Measurements from ENCODE around the gene RAB22A.

Gene RAB22A

DNA sequence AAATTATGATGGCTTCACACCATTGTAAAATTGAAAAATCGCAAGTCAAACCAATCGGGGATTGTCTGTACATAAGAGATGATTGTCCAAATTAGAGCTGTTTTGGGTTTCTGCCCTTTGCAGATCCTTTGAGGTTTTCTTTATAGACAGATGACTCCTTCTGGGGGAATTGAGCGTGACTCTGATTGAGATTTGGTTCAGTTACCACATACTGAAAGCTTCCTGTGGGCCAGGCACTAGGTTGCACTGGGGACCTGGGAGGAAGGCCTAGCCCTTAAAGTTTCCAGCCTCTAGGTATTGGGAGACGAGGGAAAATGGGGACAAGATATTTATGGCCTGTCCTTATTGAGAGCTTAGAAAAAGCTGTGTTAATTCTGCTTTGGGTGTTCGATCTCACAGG is 88.7 kb downstream of the RAB22A start:
- Histone ChIP-seq H4K20me1 (ENCODE audit: insufficient read depth, low read length) (peaks cover 93% of the 10 kb centered on the region), H3K36me3 (ENCODE audit: insufficient read depth, low read length) (peaks cover 12% of the 10 kb centered on the region; the same call in 1 of the 2 replicates), H3K9ac (ENCODE audit: low read depth, low read length) (no peak overlapping the region), H3K4me2 (ENCODE audit: insufficient read depth, low read length) (no peak overlapping the region), H3K79me2 (ENCODE audit: insufficient read depth, low read length) (peaks cover 99% of the 10 kb centered on the region), H3K4me1 (ENCODE audit: insufficient read depth, low read length) (peaks cover 3% of the 10 kb centered on the region; the same call in 1 of the 2 replicates), H2AFZ (ENCODE audit: low read depth, low read length) (no peak overlapping the region), H3K4me3 (ENCODE audit: low read depth in 1 of 2, low read length in 2 of 2) (no peak overlapping the region), H3K27me3 (ENCODE audit: insufficient read depth, low read length, poor library complexity) (no peaks in the 10 kb centered on the region), H3K9me3 (ENCODE audit: insufficient read depth, low read length, severe bottlenecking) (no peaks in the 10 kb centered on the region), H3K27ac (ENCODE audit: low read length) (no peak overlapping the region)
- no peak for ATAC-seq (ENCODE audit: insufficient read depth, low read depth)
- no peak for DNase-seq
- TF ChIP-seq, protein P1, sequence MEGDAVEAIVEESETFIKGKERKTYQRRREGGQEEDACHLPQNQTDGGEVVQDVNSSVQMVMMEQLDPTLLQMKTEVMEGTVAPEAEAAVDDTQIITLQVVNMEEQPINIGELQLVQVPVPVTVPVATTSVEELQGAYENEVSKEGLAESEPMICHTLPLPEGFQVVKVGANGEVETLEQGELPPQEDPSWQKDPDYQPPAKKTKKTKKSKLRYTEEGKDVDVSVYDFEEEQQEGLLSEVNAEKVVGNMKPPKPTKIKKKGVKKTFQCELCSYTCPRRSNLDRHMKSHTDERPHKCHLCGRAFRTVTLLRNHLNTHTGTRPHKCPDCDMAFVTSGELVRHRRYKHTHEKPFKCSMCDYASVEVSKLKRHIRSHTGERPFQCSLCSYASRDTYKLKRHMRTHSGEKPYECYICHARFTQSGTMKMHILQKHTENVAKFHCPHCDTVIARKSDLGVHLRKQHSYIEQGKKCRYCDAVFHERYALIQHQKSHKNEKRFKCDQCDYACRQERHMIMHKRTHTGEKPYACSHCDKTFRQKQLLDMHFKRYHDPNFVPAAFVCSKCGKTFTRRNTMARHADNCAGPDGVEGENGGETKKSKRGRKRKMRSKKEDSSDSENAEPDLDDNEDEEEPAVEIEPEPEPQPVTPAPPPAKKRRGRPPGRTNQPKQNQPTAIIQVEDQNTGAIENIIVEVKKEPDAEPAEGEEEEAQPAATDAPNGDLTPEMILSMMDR (IDR thresholded peaks at IDR 0.05; ENCODE audit: borderline replicate concordance, extremely low read depth, low read length, poor library complexity, severe bottlenecking), result no peak
- TF ChIP-seq EZH2 (IDR thresholded peaks at IDR 0.05; ENCODE audit: borderline replicate concordance, low read depth, low read length, severe bottlenecking), result no peak

DNA sequence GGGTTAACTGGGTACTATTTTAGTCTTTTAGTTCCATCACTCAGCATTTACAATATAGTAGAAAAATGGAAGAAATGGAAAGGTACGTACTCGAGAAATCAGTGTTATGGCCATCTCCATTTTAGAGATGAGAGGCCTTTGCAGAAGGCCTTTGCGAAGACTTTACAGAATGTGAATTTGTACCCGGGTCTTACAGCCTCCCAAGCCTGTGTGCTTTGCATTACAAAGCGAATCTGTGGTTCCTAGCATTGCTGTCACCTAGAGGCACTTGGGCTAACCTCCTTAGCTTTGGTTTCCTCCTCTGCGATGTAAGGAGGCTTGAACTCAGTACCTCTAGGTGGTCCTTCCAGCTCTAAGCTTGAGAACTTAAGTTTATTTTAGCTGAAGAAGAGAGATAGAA is 90.4 kb downstream of the RAB22A start:
- Histone ChIP-seq H2AFZ (ENCODE audit: low read depth, low read length) (no peak overlapping the region), H4K20me1 (ENCODE audit: insufficient read depth, low read length) (peaks cover 93% of the 10 kb centered on the region), H3K4me1 (ENCODE audit: insufficient read depth, low read length) (no peaks in the 10 kb centered on the region), H3K9ac (ENCODE audit: low read depth, low read length) (no peak overlapping the region), H3K27ac (ENCODE audit: low read length) (no peak overlapping the region), H3K79me2 (ENCODE audit: insufficient read depth, low read length) (peaks cover 99% of the 10 kb centered on the region), H3K36me3 (ENCODE audit: insufficient read depth, low read length) (peaks cover 11% of the 10 kb centered on the region; the same call in 1 of the 2 replicates), H3K27me3 (ENCODE audit: insufficient read depth, low read length, poor library complexity) (no peaks in the 10 kb centered on the region), H3K9me3 (ENCODE audit: insufficient read depth, low read length, severe bottlenecking) (no peaks in the 10 kb centered on the region), H3K4me3 (ENCODE audit: low read depth in 1 of 2, low read length in 2 of 2) (no peak overlapping the region), H3K4me2 (ENCODE audit: insufficient read depth, low read length) (no peak overlapping the region)
- no peak for ATAC-seq (ENCODE audit: insufficient read depth, low read depth)
- no peak for TF ChIP-seq EZH2 (IDR thresholded peaks at IDR 0.05; ENCODE audit: borderline replicate concordance, low read depth, low read length, severe bottlenecking)
- TF ChIP-seq, protein P1 (IDR thresholded peaks at IDR 0.05; ENCODE audit: borderline replicate concordance, extremely low read depth, low read length, poor library complexity, severe bottlenecking), result no peak
- DNase-seq, result no peak

DNA sequence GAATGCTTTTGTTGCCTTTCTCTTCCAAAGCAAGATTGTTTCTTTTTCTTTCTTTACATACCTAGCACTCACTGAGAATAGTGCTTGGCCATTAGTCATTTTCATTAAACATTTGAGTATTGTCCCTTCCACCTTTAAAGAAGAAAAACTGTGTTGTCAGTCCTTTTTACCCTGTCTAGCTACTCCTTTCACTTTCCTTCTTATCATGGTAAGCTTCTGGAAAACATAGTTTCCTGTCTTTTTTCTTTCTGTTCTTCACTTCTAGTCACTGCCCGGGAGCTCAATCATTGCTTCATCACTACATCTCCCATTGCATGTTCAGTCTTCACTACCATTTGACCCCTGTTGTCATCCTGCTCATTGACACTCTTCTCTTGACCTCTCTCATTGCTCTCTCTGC is 91.6 kb downstream of the RAB22A start:
- no peak overlapping the region for H3K27ac ChIP-seq (ENCODE audit: low read length)
- H3K4me2 ChIP-seq (ENCODE audit: insufficient read depth, low read length), result no peak overlapping the region
- peaks cover 93% of the 10 kb centered on the region for H4K20me1 ChIP-seq (ENCODE audit: insufficient read depth, low read length)

More for the DNA sequence above, 91.6 kb downstream of the RAB22A start:
- TF ChIP-seq EZH2 (IDR thresholded peaks at IDR 0.05; ENCODE audit: borderline replicate concordance, low read depth, low read length, severe bottlenecking), result no peak
- TF ChIP-seq, protein P1 (IDR thresholded peaks at IDR 0.05; ENCODE audit: borderline replicate concordance, extremely low read depth, low read length, poor library complexity, severe bottlenecking), result no peak
- no peaks in the 10 kb centered on the region for H3K9me3 ChIP-seq (ENCODE audit: insufficient read depth, low read length, severe bottlenecking)
- H3K4me1 ChIP-seq (ENCODE audit: insufficient read depth, low read length), result no peaks in the 10 kb centered on the region
- H3K9ac ChIP-seq (ENCODE audit: low read depth, low read length), result no peak overlapping the region
- H3K36me3 ChIP-seq (ENCODE audit: insufficient read depth, low read length), result peaks cover 9% of the 10 kb centered on the region; the same call in 1 of the 2 replicates
- H3K4me3 ChIP-seq (ENCODE audit: low read depth in 1 of 2, low read length in 2 of 2), result no peak overlapping the region
- H2AFZ ChIP-seq (ENCODE audit: low read depth, low read length), result no peak overlapping the region
- DNase-seq (no peak), ATAC-seq (ENCODE audit: insufficient read depth, low read depth) (no peak)
- peaks cover 100% of the 10 kb centered on the region for H3K79me2 ChIP-seq (ENCODE audit: insufficient read depth, low read length)
- no peaks in the 10 kb centered on the region for H3K27me3 ChIP-seq (ENCODE audit: insufficient read depth, low read length, poor library complexity)

Data from DND-41 (cell line).